HepG2 (cell line): ENCODE measurements around the gene COQ5. TPM values are rescaled to one million over a fixed set of nuclear protein-coding genes. Genes with fewer than 3 reads are reported as not detected.

Experiments used
- FOXK1 ChIP-seq: sonication (generic); formaldehyde crosslinking; IDR thresholded peaks from 2 replicates; pipeline ENCODE4 v1.4.0; 2020; ENCODE audit warnings: low read depth, missing genetic modification reagents, borderline replicate concordance
- FOXK2 ChIP-seq: fragments of 450-650 bp; IDR thresholded peaks from 2 replicates; pipeline ENCODE4 v1.6.1; 2016
- HNRNPLL ChIP-seq: fragments of 200-400 bp; formaldehyde crosslinking; IDR thresholded peaks from 2 replicates; pipeline ENCODE4 v1.6.1; 2017; ENCODE audit warnings: mild to moderate bottlenecking, low read depth, low read length; ENCODE audit not compliant: poor library complexity, severe bottlenecking
- KLF15 ChIP-seq: sonication (generic); formaldehyde crosslinking; IDR thresholded peaks from 2 replicates; pipeline ENCODE4 v1.8.1; 2023; ENCODE audit warnings: borderline replicate concordance, mild to moderate bottlenecking, inconsistent platforms, missing genetic modification reagents, mixed read lengths
- POGZ ChIP-seq: sonication (generic); formaldehyde crosslinking; IDR thresholded peaks from 2 replicates; pipeline ENCODE4 v1.4.0; 2020; ENCODE audit warnings: mild to moderate bottlenecking, missing genetic modification reagents
- THAP9 ChIP-seq: sonication (generic); formaldehyde crosslinking; IDR thresholded peaks from 2 replicates; pipeline ENCODE4; 2020; ENCODE audit warnings: missing genetic modification reagents, mild to moderate bottlenecking, borderline replicate concordance
- ZBTB2 ChIP-seq: sonication (generic); formaldehyde crosslinking; IDR thresholded peaks from 2 replicates; pipeline ENCODE4 v1.8.0; 2022; ENCODE audit warnings: low read depth, missing genetic modification reagents
- ZFP91 ChIP-seq: sonication (generic); formaldehyde crosslinking; IDR thresholded peaks from 2 replicates; pipeline ENCODE4 v1.9.0; 2022; ENCODE audit warnings: missing genetic modification reagents, mild to moderate bottlenecking, borderline replicate concordance
- ZNF160 ChIP-seq: sonication (generic); formaldehyde crosslinking; IDR thresholded peaks from 2 replicates; pipeline ENCODE4 v1.8.0; 2022; ENCODE audit warnings: mild to moderate bottlenecking, inconsistent platforms, missing genetic modification reagents
- ZNF430 ChIP-seq: sonication (generic); formaldehyde crosslinking; IDR thresholded peaks from 2 replicates; pipeline ENCODE4 v1.9.0; 2021; ENCODE audit warnings: mild to moderate bottlenecking, missing genetic modification reagents
- ZXDC ChIP-seq: sonication (generic); formaldehyde crosslinking; IDR thresholded peaks from 2 replicates; pipeline ENCODE4 v1.5.0; 2020; ENCODE audit warnings: mild to moderate bottlenecking, missing genetic modification reagents
- polyA plus RNA-seq, 8 experiments: library from polyadenylated mRNA; depleted of rRNA in 3 of 8; stranded (reverse) in 7 of 8; unstranded in 1 of 8; fragments of >200 nt; fragmentation: Illumina TruSeq in 4 of 8; extraction: Trizol in 4 of 8; gene quantifications; 2 replicates each; pipeline versions ENCODE4 v1.2.1 to v1.2.3, GENCODE V29; 2011 to 2016; ENCODE audit warnings: low read depth in 4 of 8, missing spikeins in 1 of 8, mixed read lengths in 1 of 8; ENCODE audit not compliant: insufficient read depth in 1 of 8
- total RNA-seq, 5 experiments: library from RNA; depleted of rRNA; stranded (reverse); fragments of >200 nt; fragmentation: Illumina TruSeq; extraction: Trizol; gene quantifications; 2 replicates each; pipeline ENCODE4 v1.2.3, GENCODE V29; 2016; ENCODE audit warnings: low read depth in 1 of 5
- TF ChIP-seq, protein P1 (sequence below): sonication (generic); formaldehyde crosslinking; IDR thresholded peaks from 2 replicates; pipeline ENCODE4 v1.4.0; 2020; ENCODE audit warnings: missing genetic modification reagents
- TF ChIP-seq, protein P2 (sequence below): sonication (generic); formaldehyde crosslinking; IDR thresholded peaks from 2 replicates; pipeline ENCODE4 v1.4.0; 2020; ENCODE audit warnings: missing genetic modification reagents, mild to moderate bottlenecking, borderline replicate concordance

COQ5 gene
- total and polyA plus RNA-seq, 2 of the 13 experiments (the other 11 are each of a cell fraction or from before 2014, with no cell fraction given) = 36.4 to 41.5 TPM

GRCh38 chr12:120528861-120529525 is at the start of gene COQ5 (continued):
- TF ChIP-seq ZBTB2 (CRISPR knock-in tag) (peak; percentile 41; the same call in 1 of the 2 replicates), HNRNPLL (peak; percentile 69), FOXK1 (CRISPR knock-in tag) (peak; percentile 77; the same call in 1 of the 2 replicates), ZXDC (CRISPR knock-in tag) (peak; percentile 82; the same call in 1 of the 2 replicates), THAP9 (CRISPR knock-in tag) (peak; percentile 95), FOXK2 (no peak), KLF15 (CRISPR knock-in tag) (0 out of 2 replicates have a peak, but pooled peaks have one; percentile 29), POGZ (CRISPR knock-in tag) (peak; percentile 77), ZFP91 (peak; percentile 88; the same call in 1 of the 2 replicates), ZNF160 (CRISPR knock-in tag) (peak; percentile 37; the same call in 1 of the 2 replicates), ZNF430 (CRISPR knock-in tag) (no peak)
- TF ChIP-seq, protein P1, sequence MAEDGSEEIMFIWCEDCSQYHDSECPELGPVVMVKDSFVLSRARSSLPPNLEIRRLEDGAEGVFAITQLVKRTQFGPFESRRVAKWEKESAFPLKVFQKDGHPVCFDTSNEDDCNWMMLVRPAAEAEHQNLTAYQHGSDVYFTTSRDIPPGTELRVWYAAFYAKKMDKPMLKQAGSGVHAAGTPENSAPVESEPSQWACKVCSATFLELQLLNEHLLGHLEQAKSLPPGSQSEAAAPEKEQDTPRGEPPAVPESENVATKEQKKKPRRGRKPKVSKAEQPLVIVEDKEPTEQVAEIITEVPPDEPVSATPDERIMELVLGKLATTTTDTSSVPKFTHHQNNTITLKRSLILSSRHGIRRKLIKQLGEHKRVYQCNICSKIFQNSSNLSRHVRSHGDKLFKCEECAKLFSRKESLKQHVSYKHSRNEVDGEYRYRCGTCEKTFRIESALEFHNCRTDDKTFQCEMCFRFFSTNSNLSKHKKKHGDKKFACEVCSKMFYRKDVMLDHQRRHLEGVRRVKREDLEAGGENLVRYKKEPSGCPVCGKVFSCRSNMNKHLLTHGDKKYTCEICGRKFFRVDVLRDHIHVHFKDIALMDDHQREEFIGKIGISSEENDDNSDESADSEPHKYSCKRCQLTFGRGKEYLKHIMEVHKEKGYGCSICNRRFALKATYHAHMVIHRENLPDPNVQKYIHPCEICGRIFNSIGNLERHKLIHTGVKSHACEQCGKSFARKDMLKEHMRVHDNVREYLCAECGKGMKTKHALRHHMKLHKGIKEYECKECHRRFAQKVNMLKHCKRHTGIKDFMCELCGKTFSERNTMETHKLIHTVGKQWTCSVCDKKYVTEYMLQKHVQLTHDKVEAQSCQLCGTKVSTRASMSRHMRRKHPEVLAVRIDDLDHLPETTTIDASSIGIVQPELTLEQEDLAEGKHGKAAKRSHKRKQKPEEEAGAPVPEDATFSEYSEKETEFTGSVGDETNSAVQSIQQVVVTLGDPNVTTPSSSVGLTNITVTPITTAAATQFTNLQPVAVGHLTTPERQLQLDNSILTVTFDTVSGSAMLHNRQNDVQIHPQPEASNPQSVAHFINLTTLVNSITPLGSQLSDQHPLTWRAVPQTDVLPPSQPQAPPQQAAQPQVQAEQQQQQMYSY = peak; percentile 45; the same call in 1 of the 2 replicates
- TF ChIP-seq, protein P2, sequence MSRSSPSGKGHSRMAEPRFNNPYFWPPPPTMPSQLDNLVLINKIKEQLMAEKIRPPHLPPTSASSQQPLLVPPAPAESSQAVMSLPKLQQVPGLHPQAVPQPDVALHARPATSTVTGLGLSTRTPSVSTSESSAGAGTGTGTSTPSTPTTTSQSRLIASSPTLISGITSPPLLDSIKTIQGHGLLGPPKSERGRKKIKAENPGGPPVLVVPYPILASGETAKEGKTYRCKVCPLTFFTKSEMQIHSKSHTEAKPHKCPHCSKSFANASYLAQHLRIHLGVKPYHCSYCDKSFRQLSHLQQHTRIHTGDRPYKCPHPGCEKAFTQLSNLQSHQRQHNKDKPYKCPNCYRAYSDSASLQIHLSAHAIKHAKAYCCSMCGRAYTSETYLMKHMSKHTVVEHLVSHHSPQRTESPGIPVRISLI (CRISPR knock-in tag) = no peak; the same call in 1 of the 2 replicates
